Measurements from ENCODE around the gene RNF130.
A peak's percentile ranks its signal among the peaks of the same experiment; 100 is the strongest.

Gene RNF130

DNA sequence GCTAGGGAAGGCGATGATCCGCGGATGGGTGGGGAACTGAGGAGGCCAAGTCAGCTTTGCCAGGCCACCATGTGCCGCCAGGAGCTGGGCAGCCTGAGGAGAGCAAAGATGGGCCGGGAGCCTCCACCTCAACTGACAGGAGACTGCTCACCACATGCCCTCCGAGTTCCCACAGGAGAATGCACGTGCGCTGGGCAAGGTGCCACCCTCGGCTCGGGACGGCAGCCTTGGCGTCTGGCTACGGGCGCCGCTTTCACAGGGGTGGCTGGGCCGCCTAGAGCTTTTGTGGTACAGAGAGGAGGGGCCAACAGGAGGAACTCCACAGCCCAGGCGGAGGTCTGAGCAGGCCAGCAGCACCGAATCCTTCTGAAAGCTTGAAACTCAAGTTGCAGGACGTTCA lies 158.6 kb downstream of the RNF130 start:
- peak; percentile 37 for DNase-seq

DNA sequence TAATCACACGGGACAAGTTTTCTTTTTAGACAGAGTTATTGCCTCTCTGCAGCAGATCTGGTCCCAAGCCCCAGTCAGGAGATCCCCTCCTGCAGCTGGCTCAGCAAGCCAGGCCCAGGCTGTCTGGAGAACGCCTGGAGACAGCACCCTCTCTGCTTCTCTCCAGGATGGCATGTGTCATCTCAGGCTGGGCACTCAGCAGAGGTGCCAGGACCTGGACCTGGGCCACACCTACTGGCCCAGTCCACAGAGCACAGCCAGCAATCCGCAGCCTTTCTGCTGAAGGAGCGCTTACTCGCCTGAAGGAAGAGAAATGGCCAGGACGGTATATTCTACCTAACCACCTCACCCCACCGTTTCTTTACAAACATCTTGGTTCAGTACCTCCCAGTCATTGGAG lies 159.2 kb downstream of the RNF130 start:
- DNase-seq: no peak

DNA sequence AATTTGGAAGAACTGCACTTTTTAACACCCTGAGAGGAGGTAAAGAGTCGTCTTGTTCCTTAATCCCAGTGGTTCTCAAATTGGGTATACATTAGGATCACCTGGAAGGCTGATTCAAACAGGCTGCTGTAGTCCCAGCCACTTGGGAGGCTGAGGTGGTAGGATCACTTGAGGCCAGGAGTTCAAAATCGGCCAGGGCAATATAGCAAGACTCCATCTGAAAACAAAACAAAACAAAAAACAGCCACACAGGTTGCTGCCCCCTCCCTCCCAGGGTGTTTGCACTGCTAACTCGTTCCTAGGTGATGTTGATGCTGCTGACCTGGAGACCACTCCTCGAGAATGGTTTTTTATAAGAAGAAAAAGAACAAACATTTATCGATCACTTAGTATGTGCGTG lies 162.3 kb downstream of the RNF130 start:
- no peak for DNase-seq

DNA sequence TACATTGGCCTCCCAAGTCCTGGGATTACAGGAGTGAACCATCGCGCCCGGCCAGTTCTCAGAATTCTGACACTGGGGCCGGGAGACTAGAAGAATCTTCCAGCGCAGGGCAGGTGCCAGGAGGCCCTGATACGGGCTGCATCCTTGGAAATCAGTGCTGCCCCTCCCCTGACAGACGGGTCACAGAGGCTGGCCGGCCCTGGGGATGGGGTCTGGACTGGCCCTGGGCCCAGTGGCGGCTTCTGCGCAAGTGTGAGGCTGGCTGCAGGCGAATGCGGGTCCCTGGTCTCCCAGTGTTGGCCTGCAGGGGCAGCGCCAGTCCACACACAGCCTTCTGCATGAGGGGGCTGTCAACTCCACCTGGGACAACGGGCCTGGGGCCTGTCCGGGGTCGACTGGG lies 163.0 kb downstream of the RNF130 start:
- no peak for DNase-seq

DNA sequence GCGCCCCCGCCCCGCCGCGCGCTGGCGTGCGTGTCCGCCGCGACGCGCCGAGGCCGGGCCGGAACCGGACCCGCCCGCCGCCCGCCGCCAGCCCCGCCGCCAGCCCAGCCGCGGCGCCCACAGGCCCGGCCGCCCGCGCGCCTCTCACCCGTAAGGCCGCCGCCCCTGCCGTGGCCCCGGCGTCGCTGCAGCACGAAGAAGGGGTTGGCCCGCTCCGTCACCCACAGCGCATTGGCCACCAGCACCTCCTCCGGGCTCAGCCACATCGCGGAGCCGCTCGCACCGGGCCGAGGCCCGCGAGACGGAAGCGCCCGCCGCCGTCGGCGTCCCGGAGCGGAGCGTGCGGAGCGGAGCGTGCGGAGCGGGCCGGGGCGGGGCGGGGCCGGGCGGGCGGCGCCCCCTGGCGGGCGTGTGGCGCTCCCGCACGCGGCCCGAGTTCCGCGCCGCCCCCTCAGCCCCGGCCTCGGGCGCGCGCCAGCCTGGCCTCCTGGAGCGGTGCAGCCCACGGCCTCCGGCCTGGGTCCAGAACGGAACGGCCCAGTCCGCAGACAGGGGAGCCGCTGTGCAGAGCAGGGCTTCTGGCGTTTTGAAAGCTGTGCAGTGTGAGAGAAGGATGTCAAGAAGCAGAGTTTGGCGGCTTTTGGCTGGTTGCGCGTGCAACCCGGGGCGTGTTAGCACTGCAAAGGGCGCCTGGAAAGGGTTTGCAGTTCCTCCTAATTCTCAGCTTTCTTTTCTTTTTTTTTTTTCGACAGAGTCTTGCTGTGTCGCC lies 163.8 kb downstream of the RNF130 start, which contains the start of gene TBC1D9B:
TSS of gene TBC1D9B (minus strand) at position 342 of the 769 bp plus-strand sequence. CDS start at position 266, 76 bp downstream.
- DNase-seq: peak; percentile 60

DNA sequence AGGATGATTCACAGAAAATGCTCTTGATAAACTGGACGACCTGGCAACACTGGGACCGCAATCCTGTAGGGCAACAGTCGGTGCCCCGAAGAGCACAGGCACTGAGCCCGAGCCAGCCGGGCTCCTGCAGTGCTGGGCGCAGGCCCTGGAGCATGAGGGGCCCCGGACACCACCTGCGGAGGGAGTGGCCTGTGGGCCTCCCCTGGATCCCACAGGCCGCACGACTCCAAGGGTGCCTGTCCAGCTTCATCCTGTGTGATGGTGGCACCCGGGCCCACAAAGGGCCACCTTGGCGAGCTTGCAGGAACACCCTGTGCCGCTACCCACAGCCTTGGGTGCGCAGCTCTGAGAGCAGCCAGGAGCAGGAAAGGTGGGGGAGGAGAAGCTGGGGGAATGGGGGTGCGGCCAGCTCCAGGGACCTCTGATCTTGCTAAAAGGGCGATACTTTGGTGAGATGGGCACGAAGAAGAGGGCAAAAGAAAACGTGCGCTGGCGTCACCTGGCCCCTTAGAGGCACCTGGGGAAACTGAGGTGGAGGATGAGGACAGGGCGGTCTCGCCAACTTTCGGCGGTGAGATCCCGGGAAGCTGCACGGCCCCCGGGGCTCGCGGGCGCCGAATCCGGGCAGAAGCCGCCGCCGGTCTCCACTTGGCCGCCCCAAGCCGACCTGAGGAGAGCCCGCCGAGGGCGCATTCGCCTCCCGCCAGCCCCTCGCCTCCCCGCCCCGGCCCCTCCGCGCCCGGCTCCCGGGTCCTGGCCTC lies 164.6 kb downstream of the RNF130 start:
- no peak for DNase-seq

DNA sequence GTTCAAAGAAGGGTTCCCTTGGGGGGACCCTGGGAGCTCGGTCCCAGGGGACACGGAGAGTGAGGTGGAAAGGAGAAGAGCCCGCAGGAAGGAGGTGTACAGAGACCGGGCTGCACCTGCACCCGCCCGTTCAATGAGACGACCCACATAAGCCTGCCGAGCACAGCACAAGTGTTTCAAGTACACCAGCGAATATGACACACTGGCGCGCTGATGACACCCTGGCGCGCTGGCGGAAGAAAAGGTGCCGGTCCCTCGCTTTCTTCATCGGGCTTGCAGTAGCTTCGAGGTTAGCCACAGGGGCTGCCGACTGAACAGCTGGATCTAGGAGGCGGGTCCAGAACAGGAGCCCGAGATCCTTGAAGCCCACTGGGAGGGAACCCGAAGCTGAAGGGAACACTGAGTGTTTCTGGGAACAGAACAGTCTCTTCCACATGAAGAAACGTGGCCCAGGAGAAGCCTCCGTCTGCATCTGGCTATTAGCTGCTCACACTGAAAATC lies 165.2 kb downstream of the RNF130 start:
- DNase-seq: no peak

DNA sequence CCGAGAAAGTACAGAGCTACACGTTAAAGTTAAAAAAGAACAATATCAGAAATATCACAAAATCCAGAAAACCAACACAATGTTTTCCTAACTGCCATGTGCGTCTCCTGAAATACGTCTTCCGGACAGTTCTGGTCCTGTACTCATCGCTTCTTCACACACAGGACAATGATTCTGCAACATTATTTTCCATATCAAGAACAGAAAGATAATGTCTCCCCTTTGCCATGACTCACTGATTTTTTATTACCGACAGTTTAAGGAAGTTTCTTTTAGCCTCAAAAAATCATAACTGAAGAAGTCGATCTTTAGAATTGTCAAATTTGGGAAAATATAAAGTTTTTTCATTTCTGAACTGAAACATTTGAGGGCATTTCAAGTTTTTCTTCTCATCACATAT lies 166.4 kb downstream of the RNF130 start:
- no peak for DNase-seq

Measured in midbrain (tissue), 1 donor.